CD4-positive, alpha-beta memory T cell (primary cell): Measurements from ENCODE around the gene MUC5B. TPM values are rescaled to one million over a fixed set of nuclear protein-coding genes. Genes with fewer than 3 reads are reported as not detected.
"Not testable (repeated sequence)": the region's sequence is repeated elsewhere in the genome, so short reads cannot be mapped to it uniquely, and the experiment has no call there.

Experiments
- CTCF ChIA-PET: fragments of 350-600 bp; sonication (Branson Sonifier 250); formaldehyde crosslinking; loops from one replicate; lab custom pipeline; 2021; ENCODE audit warnings: inconsistent platforms; ENCODE audit not compliant: partially characterized antibody; lab: Charles Lee
- POLR2A ChIA-PET: fragments of 350-600 bp; sonication (Branson Sonifier 250); formaldehyde crosslinking; loops from one replicate; lab custom pipeline; 2021; ENCODE audit not compliant: partially characterized antibody; lab: Charles Lee
- DNase-seq, 5 donors: peaks; one replicate each; pipeline versions ENCODE4 v3.0.0 to v3.0.0-alpha.2; 2020 to 2022; ENCODE audit warnings: mixed read lengths in 1 of 5
- H3K27ac ChIP-seq: one replicate; pipeline ENCODE4 v1.7.0; 2013; ENCODE audit warnings: low read depth, low read length
- H3K27me3 ChIP-seq: 2 replicates; pipeline ENCODE4 v1.7.0; 2013; ENCODE audit warnings: mild to moderate bottlenecking, low read length, moderate library complexity; ENCODE audit not compliant: insufficient read depth
- H3K36me3 ChIP-seq: 2 replicates; pipeline ENCODE4 v1.7.0; 2013; ENCODE audit warnings: mild to moderate bottlenecking, low read length, moderate library complexity; ENCODE audit not compliant: insufficient read depth
- H3K4me1 ChIP-seq: 2 replicates; pipeline ENCODE4 v1.7.0; 2013; ENCODE audit warnings: mild to moderate bottlenecking, low read length, moderate library complexity; ENCODE audit not compliant: insufficient read depth
- H3K4me3 ChIP-seq, 2 donors: one replicate each; pipeline ENCODE4 v1.7.0; 2013; ENCODE audit warnings: low read length in 2 of 2, mild to moderate bottlenecking in 1 of 2
- H3K9me3 ChIP-seq, 2 donors: one replicate each; pipeline ENCODE4 v1.7.0; 2013; ENCODE audit warnings: low read length in 2 of 2, control low read depth in 1 of 2; ENCODE audit not compliant: control insufficient read depth in 1 of 2
- H3K27ac Mint-ChIP-seq, 7 donors: one replicate each; pipeline ENCODE4 v1.8.0; 2020 to 2021; ENCODE audit warnings: mixed read lengths in 7 of 7, mild to moderate bottlenecking in 6 of 7, inconsistent platforms in 3 of 7, moderate library complexity in 3 of 7
- H3K27me3 Mint-ChIP-seq, 2 donors: one replicate each; pipeline ENCODE4 v1.8.0; 2020 to 2021; ENCODE audit warnings: mixed read lengths in 2 of 2
- H3K36me3 Mint-ChIP-seq, 2 donors: one replicate each; pipeline ENCODE4 v1.8.0; 2020 to 2021; ENCODE audit warnings: mixed read lengths in 2 of 2, inconsistent platforms in 1 of 2, mild to moderate bottlenecking in 1 of 2
- H3K4me1 Mint-ChIP-seq, 4 donors: one replicate each; pipeline ENCODE4 v1.8.0; 2020 to 2021; ENCODE audit warnings: mixed read lengths in 4 of 4, mild to moderate bottlenecking in 1 of 4
- H3K4me3 Mint-ChIP-seq, 8 donors: one replicate each; pipeline ENCODE4 v1.8.0; 2020 to 2021; ENCODE audit warnings: mixed read lengths in 8 of 8, mild to moderate bottlenecking in 7 of 8, moderate library complexity in 6 of 8, inconsistent platforms in 3 of 8
- H3K9me3 Mint-ChIP-seq, 8 donors: one replicate each; pipeline ENCODE4 v1.8.0; 2020 to 2021; ENCODE audit warnings: mixed read lengths in 8 of 8, mild to moderate bottlenecking in 5 of 8, inconsistent platforms in 3 of 8, moderate library complexity in 1 of 8
- intact Hi-C: fragments of 100-400 bp; cut with micrococcal nuclease; formaldehyde crosslinking; loops from one replicate; pipeline ENCODE4 v1.15.1; 2023
- polyA plus RNA-seq, 2 donors: library from polyadenylated mRNA; unstranded; fragments of 300-500 nt; fragmentation: Illumina TruSeq; gene quantifications; one replicate each; pipeline ENCODE4 v1.2.3, GENCODE V29; 2021
- total RNA-seq, 2 experiments: library from RNA; stranded (reverse); gene quantifications; one replicate each; pipeline ENCODE4 v1.2.3, GENCODE V29; 2021

Gene MUC5B
- total and polyA plus RNA-seq, 4 experiments from 2014 or later: not detected

DNA sequence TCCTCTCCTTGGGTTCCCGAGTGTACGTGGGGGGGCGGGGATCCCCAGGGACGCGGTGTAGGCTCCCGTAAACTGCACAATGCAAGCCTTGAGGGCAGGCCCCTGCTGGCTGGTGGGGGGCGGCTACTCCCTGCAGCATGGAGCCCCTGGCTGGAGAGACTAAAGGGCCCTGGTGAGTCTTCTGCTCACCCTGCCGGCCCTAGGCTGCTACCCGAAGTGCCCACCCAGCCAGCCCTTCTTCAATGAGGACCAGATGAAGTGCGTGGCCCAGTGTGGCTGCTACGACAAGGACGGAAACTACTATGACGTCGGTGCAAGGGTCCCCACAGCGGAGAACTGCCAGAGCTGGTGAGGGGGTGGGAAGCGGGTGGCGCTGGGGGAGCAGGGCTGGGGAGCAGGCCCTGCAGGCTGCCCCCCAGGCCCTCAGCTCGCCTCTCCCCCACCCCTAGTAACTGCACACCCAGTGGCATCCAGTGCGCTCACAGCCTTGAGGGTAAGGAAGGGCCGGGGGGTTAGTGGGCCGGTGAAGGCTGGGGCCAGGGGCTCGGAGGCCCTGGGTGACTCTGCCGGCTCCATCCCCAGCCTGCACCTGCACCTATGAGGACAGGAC lies 16.8 kb downstream of the MUC5B start:
- no peaks in the 10 kb centered on the region for H3K36me3 Mint-ChIP-seq
- H3K36me3 ChIP-seq: no peaks in the 10 kb centered on the region
- POLR2A ChIA-PET: no interaction called here

DNA sequence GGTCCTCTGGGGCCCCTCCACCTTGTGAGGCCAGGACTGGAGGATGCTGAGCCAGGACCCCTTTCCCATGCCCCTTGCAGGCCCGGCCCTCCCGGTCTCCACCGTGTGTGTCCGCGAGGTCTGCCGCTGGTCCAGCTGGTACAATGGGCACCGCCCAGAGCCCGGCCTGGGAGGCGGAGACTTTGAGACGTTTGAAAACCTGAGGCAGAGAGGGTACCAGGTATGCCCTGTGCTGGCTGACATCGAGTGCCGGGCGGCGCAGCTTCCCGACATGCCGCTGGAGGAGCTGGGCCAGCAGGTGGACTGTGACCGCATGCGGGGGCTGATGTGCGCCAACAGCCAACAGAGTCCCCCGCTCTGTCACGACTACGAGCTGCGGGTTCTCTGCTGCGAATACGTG lies 17.9 kb downstream of the MUC5B start:
- intact Hi-C loops: no loop called here
- DNase-seq: no peak
- H3K27me3 Mint-ChIP-seq: no peaks in the 10 kb centered on the region
- no peaks in the 10 kb centered on the region for H3K36me3 Mint-ChIP-seq
- Histone ChIP-seq H3K27me3 (no peaks in the 10 kb centered on the region), H3K4me1 (no peaks in the 10 kb centered on the region), H3K9me3 (no peaks in the 10 kb centered on the region), H3K36me3 (no peaks in the 10 kb centered on the region), H3K27ac (no peak overlapping the region), H3K4me3 (no peak overlapping the region)
- H3K9me3 Mint-ChIP-seq: no peaks in the 10 kb centered on the region
- POLR2A ChIA-PET: no interaction called here
- H3K4me3 Mint-ChIP-seq: no peak overlapping the region
- CTCF ChIA-PET: no interaction called here
- H3K4me1 Mint-ChIP-seq: no peaks in the 10 kb centered on the region
- no peak overlapping the region for H3K27ac Mint-ChIP-seq

More for the DNA sequence above, 16.8 kb downstream of the MUC5B start:
- no peaks in the 10 kb centered on the region for H3K9me3 ChIP-seq
- H3K27ac Mint-ChIP-seq: no peak overlapping the region
- H3K4me3 ChIP-seq: no peak overlapping the region
- no peak overlapping the region for H3K4me3 Mint-ChIP-seq
- H3K27me3 ChIP-seq: no peaks in the 10 kb centered on the region
- H3K9me3 Mint-ChIP-seq: no peaks in the 10 kb centered on the region
- H3K27ac ChIP-seq: no peak overlapping the region
- H3K4me1 ChIP-seq: no peaks in the 10 kb centered on the region
- H3K4me1 Mint-ChIP-seq: no peaks in the 10 kb centered on the region
- no peak for DNase-seq
- CTCF ChIA-PET: no interaction called here
- H3K27me3 Mint-ChIP-seq: no peaks in the 10 kb centered on the region
- intact Hi-C loops: no loop called here

DNA sequence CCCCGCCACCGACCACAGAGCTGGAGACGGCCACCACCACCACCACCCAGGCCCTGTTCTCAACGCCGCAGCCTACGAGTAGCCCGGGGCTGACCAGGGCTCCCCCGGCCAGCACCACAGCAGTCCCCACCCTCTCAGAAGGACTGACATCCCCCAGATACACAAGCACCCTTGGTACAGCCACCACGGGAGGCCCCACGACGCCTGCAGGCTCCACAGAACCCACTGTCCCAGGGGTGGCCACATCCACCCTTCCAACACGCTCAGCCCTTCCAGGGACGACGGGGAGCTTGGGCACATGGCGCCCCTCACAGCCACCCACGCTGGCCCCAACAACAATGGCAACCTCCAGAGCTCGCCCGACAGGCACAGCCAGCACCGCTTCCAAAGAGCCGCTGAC lies 18.8 kb downstream of the MUC5B start:
- no peak overlapping the region for H3K27ac Mint-ChIP-seq
- intact Hi-C loops: no loop called here
- H3K9me3 Mint-ChIP-seq: no peaks in the 10 kb centered on the region
- CTCF ChIA-PET: no interaction called here
- Histone ChIP-seq H3K4me3 (no peak overlapping the region), H3K4me1 (no peaks in the 10 kb centered on the region), H3K9me3 (no peaks in the 10 kb centered on the region), H3K27ac (no peak overlapping the region), H3K27me3 (no peaks in the 10 kb centered on the region), H3K36me3 (no peaks in the 10 kb centered on the region)
- H3K4me3 Mint-ChIP-seq: no peak overlapping the region
- H3K27me3 Mint-ChIP-seq: no peaks in the 10 kb centered on the region
- H3K4me1 Mint-ChIP-seq: no peaks in the 10 kb centered on the region
- no peaks in the 10 kb centered on the region for H3K36me3 Mint-ChIP-seq
- no peak for DNase-seq
- POLR2A ChIA-PET: no interaction called here

DNA sequence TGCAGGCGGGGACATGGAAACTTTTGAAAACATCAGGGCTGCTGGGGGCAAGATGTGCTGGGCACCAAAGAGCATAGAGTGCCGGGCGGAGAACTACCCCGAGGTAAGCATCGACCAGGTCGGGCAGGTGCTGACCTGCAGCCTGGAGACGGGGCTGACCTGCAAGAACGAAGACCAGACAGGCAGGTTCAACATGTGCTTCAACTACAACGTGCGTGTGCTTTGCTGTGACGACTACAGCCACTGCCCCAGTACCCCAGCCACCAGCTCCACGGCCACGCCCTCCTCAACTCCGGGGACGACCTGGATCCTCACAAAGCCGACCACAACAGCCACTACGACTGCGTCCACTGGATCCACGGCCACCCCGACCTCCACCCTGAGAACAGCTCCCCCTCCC lies 19.4 kb downstream of the MUC5B start:
- H3K36me3 Mint-ChIP-seq: no peaks in the 10 kb centered on the region
- no peaks in the 10 kb centered on the region for H3K4me1 ChIP-seq
- H3K27me3 ChIP-seq: no peaks in the 10 kb centered on the region
- H3K27ac ChIP-seq: no peak overlapping the region
- no peaks in the 10 kb centered on the region for H3K27me3 Mint-ChIP-seq
- H3K4me3 Mint-ChIP-seq: no peak overlapping the region
- H3K36me3 ChIP-seq: no peaks in the 10 kb centered on the region
- no peaks in the 10 kb centered on the region for H3K4me1 Mint-ChIP-seq
- intact Hi-C loops: no loop called here
- POLR2A ChIA-PET: no interaction called here
- no peaks in the 10 kb centered on the region for H3K9me3 Mint-ChIP-seq
- H3K27ac Mint-ChIP-seq: no peak overlapping the region
- no peak overlapping the region for H3K4me3 ChIP-seq
- no peaks in the 10 kb centered on the region for H3K9me3 ChIP-seq
- CTCF ChIA-PET: no interaction called here
- no peak for DNase-seq

DNA sequence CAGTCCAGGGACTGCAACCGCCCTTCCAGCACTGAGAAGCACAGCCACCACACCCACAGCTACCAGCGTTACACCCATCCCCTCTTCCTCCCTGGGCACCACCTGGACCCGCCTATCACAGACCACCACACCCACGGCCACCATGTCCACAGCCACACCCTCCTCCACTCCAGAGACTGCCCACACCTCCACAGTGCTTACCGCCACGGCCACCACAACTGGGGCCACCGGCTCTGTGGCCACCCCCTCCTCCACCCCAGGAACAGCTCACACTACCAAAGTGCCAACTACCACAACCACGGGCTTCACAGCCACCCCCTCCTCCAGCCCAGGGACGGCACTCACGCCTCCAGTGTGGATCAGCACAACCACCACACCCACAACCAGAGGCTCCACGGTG lies 19.9 kb downstream of the MUC5B start:
- H3K27me3 ChIP-seq, POLR2A ChIA-PET, H3K27me3 Mint-ChIP-seq, intact Hi-C loops, H3K9me3 Mint-ChIP-seq, H3K4me1 ChIP-seq, CTCF ChIA-PET, DNase-seq, H3K4me3 Mint-ChIP-seq, H3K27ac Mint-ChIP-seq, H3K4me1 Mint-ChIP-seq, H3K27ac ChIP-seq, H3K4me3 ChIP-seq, H3K9me3 ChIP-seq, H3K36me3 ChIP-seq, H3K36me3 Mint-ChIP-seq: not testable (repeated sequence)

DNA sequence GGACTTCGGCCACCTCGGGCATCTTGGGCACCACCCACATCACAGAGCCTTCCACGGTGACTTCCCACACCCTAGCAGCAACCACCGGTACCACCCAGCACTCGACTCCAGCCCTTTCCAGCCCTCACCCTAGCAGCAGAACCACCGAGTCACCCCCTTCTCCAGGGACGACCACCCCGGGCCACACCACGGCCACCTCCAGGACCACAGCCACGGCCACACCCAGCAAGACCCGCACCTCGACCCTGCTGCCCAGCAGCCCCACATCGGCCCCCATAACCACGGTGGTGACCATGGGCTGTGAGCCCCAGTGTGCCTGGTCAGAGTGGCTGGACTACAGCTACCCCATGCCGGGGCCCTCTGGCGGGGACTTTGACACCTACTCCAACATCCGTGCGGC lies 20.7 kb downstream of the MUC5B start:
- intact Hi-C loops, H3K9me3 Mint-ChIP-seq, H3K4me1 ChIP-seq, H3K9me3 ChIP-seq, H3K27ac Mint-ChIP-seq, H3K36me3 ChIP-seq, DNase-seq, H3K4me3 Mint-ChIP-seq, H3K27me3 Mint-ChIP-seq, H3K27ac ChIP-seq, CTCF ChIA-PET, H3K27me3 ChIP-seq, H3K4me1 Mint-ChIP-seq, H3K36me3 Mint-ChIP-seq, H3K4me3 ChIP-seq, POLR2A ChIA-PET: not testable (repeated sequence)

DNA sequence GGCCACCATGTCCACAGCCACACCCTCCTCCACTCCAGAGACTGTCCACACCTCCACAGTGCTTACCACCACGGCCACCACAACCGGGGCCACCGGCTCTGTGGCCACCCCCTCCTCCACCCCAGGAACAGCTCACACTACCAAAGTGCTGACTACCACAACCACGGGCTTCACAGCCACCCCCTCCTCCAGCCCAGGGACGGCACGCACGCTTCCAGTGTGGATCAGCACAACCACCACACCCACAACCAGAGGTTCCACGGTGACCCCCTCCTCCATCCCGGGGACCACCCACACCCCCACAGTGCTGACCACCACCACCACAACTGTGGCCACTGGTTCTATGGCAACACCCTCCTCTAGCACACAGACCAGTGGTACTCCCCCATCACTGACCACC lies 21.7 kb downstream of the MUC5B start:
- H3K27ac ChIP-seq, H3K27ac Mint-ChIP-seq, H3K27me3 ChIP-seq, H3K36me3 ChIP-seq, H3K4me3 Mint-ChIP-seq, intact Hi-C loops, H3K4me1 Mint-ChIP-seq, H3K36me3 Mint-ChIP-seq, DNase-seq, H3K4me3 ChIP-seq, H3K27me3 Mint-ChIP-seq, H3K9me3 ChIP-seq, CTCF ChIA-PET, H3K9me3 Mint-ChIP-seq, POLR2A ChIA-PET, H3K4me1 ChIP-seq: not testable (repeated sequence)

DNA sequence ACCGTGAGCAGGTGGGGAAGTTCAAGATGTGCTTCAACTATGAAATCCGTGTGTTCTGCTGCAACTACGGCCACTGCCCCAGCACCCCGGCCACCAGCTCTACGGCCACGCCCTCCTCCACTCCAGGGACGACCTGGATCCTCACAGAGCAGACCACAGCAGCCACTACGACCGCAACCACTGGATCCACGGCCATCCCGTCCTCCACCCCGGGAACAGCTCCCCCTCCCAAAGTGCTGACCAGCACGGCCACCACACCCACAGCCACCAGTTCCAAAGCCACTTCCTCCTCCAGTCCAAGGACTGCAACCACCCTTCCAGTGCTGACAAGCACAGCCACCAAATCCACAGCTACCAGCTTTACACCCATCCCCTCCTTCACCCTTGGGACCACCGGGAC lies 22.9 kb downstream of the MUC5B start:
- POLR2A ChIA-PET, CTCF ChIA-PET, H3K9me3 ChIP-seq, H3K4me1 ChIP-seq, H3K4me3 ChIP-seq, DNase-seq, H3K36me3 Mint-ChIP-seq, H3K4me1 Mint-ChIP-seq, H3K27me3 Mint-ChIP-seq, H3K27me3 ChIP-seq, H3K36me3 ChIP-seq, H3K4me3 Mint-ChIP-seq, H3K27ac ChIP-seq, H3K9me3 Mint-ChIP-seq, intact Hi-C loops: not testable (repeated sequence)
- peak overlapping the region in 1 of 7 donors; percentile 25 for H3K27ac Mint-ChIP-seq
